H1 (cell line): Measurements from ENCODE around the gene VOPP1.

Source experiments
- CEBPB ChIP-seq: IDR thresholded peaks from 2 replicates; pipeline ENCODE4 v1.6.1; 2012; ENCODE audit warnings: low read depth, low read length
- CHD2 ChIP-seq: IDR thresholded peaks from 2 replicates; pipeline ENCODE4 v1.6.1; 2012; ENCODE audit warnings: low read length, improper control_type of control experiment
- CTCF ChIP-seq, 3 experiments: IDR thresholded peaks; 1 replicate in 2 of 3; 2 replicates in 1 of 3; pipeline versions ENCODE4 v1.5.1 to v1.6.1; 2011; ENCODE audit warnings: low read length in 3 of 3, mild to moderate bottlenecking in 3 of 3, inconsistent platforms in 2 of 3, low read depth in 1 of 3, moderate library complexity in 1 of 3; ENCODE audit not compliant: insufficient read depth in 1 of 3; ENCODE audit errors: control extremely low read depth in 1 of 3
- EP300 ChIP-seq, 2 experiments: IDR thresholded peaks; 1 replicate in 1 of 2; 2 replicates in 1 of 2; pipeline ENCODE4 v1.6.1; 2011 to 2012; ENCODE audit warnings: low read depth in 2 of 2, low read length in 2 of 2, mild to moderate bottlenecking in 2 of 2, borderline replicate concordance in 1 of 2, inconsistent platforms in 1 of 2, moderate library complexity in 1 of 2
- EZH2 ChIP-seq: fragments of 200-600 bp; sonication (generic); IDR thresholded peaks from 2 replicates; pipeline ENCODE4 v1.7.1; 2012; ENCODE audit warnings: low read depth, mild to moderate bottlenecking, moderate library complexity, low read length, inconsistent platforms; ENCODE audit not compliant: severe bottlenecking
- JUND ChIP-seq: IDR thresholded peaks from 2 replicates; pipeline ENCODE4 v1.6.1; 2011; ENCODE audit warnings: mild to moderate bottlenecking, improper control_type of control experiment, low read length
- MAFK ChIP-seq: IDR thresholded peaks from 2 replicates; pipeline ENCODE4 v1.6.1; 2012; ENCODE audit warnings: low read depth, mild to moderate bottlenecking, improper control_type of control experiment, low read length
- POLR2A ChIP-seq, 2 experiments: IDR thresholded peaks; 1 replicate in 1 of 2; 2 replicates in 1 of 2; pipeline ENCODE4 v1.6.1; 2011; ENCODE audit warnings: low read depth in 2 of 2, low read length in 2 of 2, mild to moderate bottlenecking in 2 of 2; ENCODE audit errors: control extremely low read depth in 1 of 2
- RAD21 ChIP-seq, 2 experiments: IDR thresholded peaks in 1 of 2; conservative IDR thresholded peaks in 1 of 2; 2 replicates each; pipeline ENCODE4 v1.6.1; 2011; ENCODE audit warnings: low read depth in 2 of 2, low read length in 2 of 2, improper control_type of control experiment in 1 of 2, inconsistent platforms in 1 of 2, mild to moderate bottlenecking in 1 of 2, moderate library complexity in 1 of 2
- RBBP5 ChIP-seq: IDR thresholded peaks from 2 replicates; pipeline ENCODE4 v1.7.1; 2012; ENCODE audit warnings: low read depth, mild to moderate bottlenecking, inconsistent platforms, low read length, moderate library complexity, borderline replicate concordance
- SIX5 ChIP-seq: IDR thresholded peaks from 2 replicates; pipeline ENCODE4 v1.6.1; 2011; ENCODE audit warnings: mild to moderate bottlenecking, low read depth, low read length
- TF ChIP-seq, protein P1 (sequence below): IDR thresholded peaks from 2 replicates; pipeline ENCODE4 v1.6.1; 2011; ENCODE audit warnings: low read depth, mild to moderate bottlenecking, low read length; ENCODE audit not compliant: insufficient read depth
- TF ChIP-seq, protein P2 (sequence below): IDR thresholded peaks from 2 replicates; pipeline ENCODE4 v1.6.1; 2012; ENCODE audit warnings: inconsistent platforms

- TF ChIP-seq RAD21 (IDR thresholded peaks at IDR 0.05 in 1 of 2, conservative IDR thresholded peaks at IDR 0.05 in 1 of 2; ENCODE audit: low read depth in 2 of 2, low read length in 2 of 2) (no peak), CTCF (IDR thresholded peaks at IDR 0.05; ENCODE audit: control extremely low read depth in 1 of 3, insufficient read depth in 1 of 3, low read depth in 1 of 3, low read length in 3 of 3) (no peak), EP300 (IDR thresholded peaks at IDR 0.05; ENCODE audit: borderline replicate concordance in 1 of 2, low read depth in 2 of 2, low read length in 2 of 2) (no peak), CHD2 (no peak), MAFK (no peak), SIX5 (no peak), EZH2 (no peak), RBBP5 (no peak), CEBPB (no peak), JUND (no peak), POLR2A (IDR thresholded peaks at IDR 0.05; ENCODE audit: control extremely low read depth in 1 of 2, low read depth in 2 of 2, low read length in 2 of 2) (no peak)
- TF ChIP-seq, protein P1, sequence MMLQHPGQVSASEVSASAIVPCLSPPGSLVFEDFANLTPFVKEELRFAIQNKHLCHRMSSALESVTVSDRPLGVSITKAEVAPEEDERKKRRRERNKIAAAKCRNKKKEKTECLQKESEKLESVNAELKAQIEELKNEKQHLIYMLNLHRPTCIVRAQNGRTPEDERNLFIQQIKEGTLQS, result no peak
- TF ChIP-seq, protein P2, sequence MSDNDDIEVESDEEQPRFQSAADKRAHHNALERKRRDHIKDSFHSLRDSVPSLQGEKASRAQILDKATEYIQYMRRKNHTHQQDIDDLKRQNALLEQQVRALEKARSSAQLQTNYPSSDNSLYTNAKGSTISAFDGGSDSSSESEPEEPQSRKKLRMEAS, result no peak
Observed at GRCh38 chr7:55504093-55504859, 68.0 kb downstream of the VOPP1 start.
